IMR-90 (cell line): ENCODE data around the gene SPSB2. TPM values are rescaled to one million over a fixed set of nuclear protein-coding genes. Genes with fewer than 3 reads are reported as not detected.

Source experiments
- ATAC-seq: fragments of 200-7000 bp; cut with Tn5 transposase; 2 replicates; pipeline ENCODE4 v1.9.1; 2020; ENCODE audit warnings: low read depth, mild to moderate bottlenecking, moderate library complexity
- BruUV-seq: library from RNA; stranded (reverse); fragments of 400-500 nt; replicated peaks from 2 replicates; lab custom pipeline; 2021; lab: Mats Ljungman, UMichigan
- CTCF ChIA-PET: fragments of 300-600 bp; formaldehyde crosslinking; extraction: SDS; loops from one replicate; lab custom pipeline; 2021; ENCODE audit warnings: antibody characterized with exemption; lab: Yijun Ruan, JAX
- POLR2A ChIA-PET: fragments of 300-600 bp; sonication (Branson Sonifier 250); formaldehyde crosslinking; loops from one replicate; lab custom pipeline; 2022; ENCODE audit warnings: antibody characterized with exemption; ENCODE audit not compliant: unreplicated experiment; lab: Charles Lee
- DNase-seq: peaks from one replicate; pipeline ENCODE4 v3.0.0; 2013
- H2AFZ ChIP-seq: replicated peaks from 2 replicates; pipeline ENCODE3; 2013; ENCODE audit warnings: low read length, mild to moderate bottlenecking; ENCODE audit not compliant: poor library complexity
- H2AK5ac ChIP-seq: 2 replicates; pipeline ENCODE4 v1.6.1; 2013; ENCODE audit warnings: low read depth, low read length, inconsistent platforms
- H2AK9ac ChIP-seq: replicated peaks from 2 replicates; pipeline ENCODE3; 2013; ENCODE audit warnings: mild to moderate bottlenecking, low read depth, low read length, moderate library complexity; ENCODE audit not compliant: poor library complexity
- H2BK120ac ChIP-seq: 2 replicates; pipeline ENCODE4 v1.6.1; 2013; ENCODE audit warnings: low read depth, low read length, inconsistent platforms
- H2BK15ac ChIP-seq: 3 replicates; pipeline ENCODE4 v1.6.1; 2013; ENCODE audit warnings: low read depth, low read length, inconsistent platforms
- H2BK20ac ChIP-seq: 2 replicates; pipeline ENCODE4 v1.6.1; 2013; ENCODE audit warnings: low read depth, mild to moderate bottlenecking, inconsistent platforms, low read length, moderate library complexity
- H2BK5ac ChIP-seq: 2 replicates; pipeline ENCODE4 v1.6.1; 2013; ENCODE audit warnings: mild to moderate bottlenecking, low read depth, low read length, inconsistent platforms; ENCODE audit not compliant: poor library complexity, severe bottlenecking
- H3K14ac ChIP-seq: replicated peaks from 2 replicates; pipeline ENCODE4 v1.6.1; 2013; ENCODE audit warnings: low read depth, low read length, inconsistent platforms
- H3K18ac ChIP-seq: 2 replicates; pipeline ENCODE4 v1.6.1; 2013; ENCODE audit warnings: low read depth, low read length, control low read depth
- H3K23ac ChIP-seq: 2 replicates; pipeline ENCODE4 v1.6.1; 2013; ENCODE audit warnings: low read depth, low read length, inconsistent platforms
- H3K27ac ChIP-seq: 2 replicates; pipeline ENCODE4 v1.5.1; 2013; ENCODE audit warnings: mild to moderate bottlenecking, control low read depth, low read length; ENCODE audit not compliant: insufficient read depth
- H3K27me3 ChIP-seq: 2 replicates; pipeline ENCODE4 v1.6.1; 2013; ENCODE audit warnings: low read length; ENCODE audit not compliant: control insufficient read depth, insufficient read depth
- H3K36me3 ChIP-seq: 2 replicates; pipeline ENCODE4 v1.6.1; 2013; ENCODE audit warnings: low read length, mixed read lengths; ENCODE audit not compliant: control insufficient read depth, insufficient read depth
- H3K4ac ChIP-seq: 2 replicates; pipeline ENCODE4 v1.6.1; 2013; ENCODE audit warnings: low read depth, low read length, inconsistent platforms
- H3K4me1 ChIP-seq: 2 replicates; pipeline ENCODE4 v1.6.1; 2013; ENCODE audit warnings: low read length, mixed read lengths; ENCODE audit not compliant: control insufficient read depth, insufficient read depth
- H3K4me2 ChIP-seq: 2 replicates; pipeline ENCODE4 v1.6.1; 2013; ENCODE audit warnings: low read depth, mild to moderate bottlenecking, control low read depth, low read length, moderate library complexity
- H3K4me3 ChIP-seq: 2 replicates; pipeline ENCODE4 v1.5.1; 2013; ENCODE audit warnings: low read depth, mild to moderate bottlenecking, control low read depth, low read length, moderate library complexity; ENCODE audit not compliant: insufficient read depth
- H3K56ac ChIP-seq: 2 replicates; pipeline ENCODE4 v1.6.1; 2013; ENCODE audit warnings: low read length, inconsistent platforms; ENCODE audit not compliant: insufficient read depth; ENCODE audit errors: extremely low read depth
- H3K79me1 ChIP-seq, 2 experiments: 2 replicates each; pipeline ENCODE4 v1.6.1; 2013; ENCODE audit warnings: low read length in 2 of 2, inconsistent platforms in 1 of 2, low read depth in 1 of 2
- H3K9ac ChIP-seq: 2 replicates; pipeline ENCODE4 v1.6.1; 2013; ENCODE audit warnings: low read depth, low read length, control low read depth
- H3K9me1 ChIP-seq: 2 replicates; pipeline ENCODE4 v1.6.1; 2013; ENCODE audit warnings: low read length, inconsistent platforms; ENCODE audit not compliant: insufficient read depth
- H3K9me3 ChIP-seq: 2 replicates; pipeline ENCODE4 v1.6.1; 2013; ENCODE audit warnings: low read length; ENCODE audit not compliant: control insufficient read depth, insufficient read depth
- H4K20me1 ChIP-seq: 2 replicates; pipeline ENCODE4 v1.6.1; 2013; ENCODE audit warnings: low read length, inconsistent platforms; ENCODE audit not compliant: insufficient read depth
- H4K5ac ChIP-seq: 2 replicates; pipeline ENCODE4 v1.6.1; 2013; ENCODE audit warnings: mild to moderate bottlenecking, low read depth, low read length, control low read depth
- H4K8ac ChIP-seq, 2 experiments: 2 replicates each; pipeline ENCODE4 v1.6.1; 2013; ENCODE audit warnings: low read depth in 2 of 2, low read length in 2 of 2, control low read depth in 1 of 2, inconsistent platforms in 1 of 2
- H4K91ac ChIP-seq: 2 replicates; pipeline ENCODE4 v1.6.1; 2013; ENCODE audit warnings: low read depth, low read length, inconsistent platforms; ENCODE audit not compliant: insufficient read depth
- BHLHE40 ChIP-seq: fragments of 150-350 bp; IDR thresholded peaks from 2 replicates; pipeline ENCODE4 v1.6.1; 2016; ENCODE audit warnings: mild to moderate bottlenecking, low read depth, low read length
- CEBPB ChIP-seq: IDR thresholded peaks from 2 replicates; pipeline ENCODE4 v1.6.1; 2012; ENCODE audit warnings: low read depth, low read length, improper control_type of control experiment
- CHD1 ChIP-seq: IDR thresholded peaks from 2 replicates; pipeline ENCODE4 v1.6.1; 2012; ENCODE audit warnings: low read depth, low read length, improper control_type of control experiment
- FOS ChIP-seq: fragments of 150-350 bp; IDR thresholded peaks from 2 replicates; pipeline ENCODE4 v1.6.1; 2016; ENCODE audit warnings: low read depth, low read length
- MAZ ChIP-seq: IDR thresholded peaks from 2 replicates; pipeline ENCODE4 v1.6.1; 2012; ENCODE audit warnings: low read depth, mild to moderate bottlenecking, low read length, improper control_type of control experiment, moderate library complexity, borderline replicate concordance
- MXI1 ChIP-seq: IDR thresholded peaks from 2 replicates; pipeline ENCODE4 v1.6.1; 2012; ENCODE audit warnings: low read depth, mild to moderate bottlenecking, low read length, moderate library complexity, borderline replicate concordance
- POLR2A ChIP-seq: IDR thresholded peaks from 2 replicates; pipeline ENCODE4 v1.6.1; 2012; ENCODE audit warnings: mild to moderate bottlenecking, low read depth, low read length
- RAD21 ChIP-seq: IDR thresholded peaks from 2 replicates; pipeline ENCODE4 v1.6.1; 2012; ENCODE audit warnings: low read length, improper control_type of control experiment
- RCOR1 ChIP-seq: IDR thresholded peaks from 2 replicates; pipeline ENCODE4 v1.6.1; 2012; ENCODE audit warnings: mild to moderate bottlenecking, low read length, improper control_type of control experiment; ENCODE audit not compliant: insufficient replicate concordance
- RFX5 ChIP-seq: IDR thresholded peaks from 2 replicates; pipeline ENCODE4 v1.8.0; 2012; ENCODE audit warnings: low read depth, mild to moderate bottlenecking, low read length, moderate library complexity
- SMC3 ChIP-seq: fragments of 150-350 bp; IDR thresholded peaks from 2 replicates; pipeline ENCODE4 v1.6.1; 2016; ENCODE audit warnings: low read depth, mild to moderate bottlenecking, antibody characterized with exemption, low read length, moderate library complexity
- USF2 ChIP-seq: fragments of 150-350 bp; IDR thresholded peaks from 2 replicates; pipeline ENCODE4 v1.6.1; 2017; ENCODE audit warnings: mild to moderate bottlenecking, antibody characterized with exemption, low read length, low read depth
- WGBS, 2 experiments: methylation state at CpG; one replicate each; pipeline versions ENCODE4 v1.1.5 to v1.1.7; 2013; ENCODE audit warnings: missing lambda C conversion rate in 2 of 2; ENCODE audit not compliant: insufficient read length in 1 of 2; ENCODE audit errors: extremely low coverage in 2 of 2; 5-methylcytosine and 5-hydroxymethylcytosine counted together
- dilution Hi-C: fragments of 300-500 bp; cut with HindIII; formaldehyde crosslinking; loops from one replicate; pipeline ENCODE4 v1.14.3; 2018; ENCODE audit warnings: low sequenced_read_pairs; ENCODE audit not compliant: unreplicated experiment
- in situ Hi-C: fragments of 300-500 bp; cut with MboI; formaldehyde crosslinking; loops from 3 replicates; pipeline ENCODE4 v1.14.3; 2019; ENCODE audit warnings: low sequenced_read_pairs, inconsistent platforms, mixed read lengths
- intact Hi-C: fragments of 100-400 bp; cut with micrococcal nuclease; formaldehyde crosslinking; loops from 2 replicates; pipeline ENCODE4 v1.10.0; 2022
- polyA plus RNA-seq, 3 experiments: library from polyadenylated mRNA; depleted of rRNA; stranded (reverse); fragments of >200 nt; gene quantifications; 2 replicates each; pipeline ENCODE4 v1.2.3, GENCODE V29; 2012; ENCODE audit warnings: low replicate concordance in 1 of 3
- total RNA-seq: library from RNA; depleted of rRNA; stranded (reverse); fragments of >200 nt; gene quantifications from 2 replicates; pipeline ENCODE4 v1.2.3, GENCODE V29; 2012

The SPSB2 gene
- total and polyA plus RNA-seq, 2 of the 4 experiments (the other 2 are of a cell fraction): 1.3 to 4.1 TPM

DNA sequence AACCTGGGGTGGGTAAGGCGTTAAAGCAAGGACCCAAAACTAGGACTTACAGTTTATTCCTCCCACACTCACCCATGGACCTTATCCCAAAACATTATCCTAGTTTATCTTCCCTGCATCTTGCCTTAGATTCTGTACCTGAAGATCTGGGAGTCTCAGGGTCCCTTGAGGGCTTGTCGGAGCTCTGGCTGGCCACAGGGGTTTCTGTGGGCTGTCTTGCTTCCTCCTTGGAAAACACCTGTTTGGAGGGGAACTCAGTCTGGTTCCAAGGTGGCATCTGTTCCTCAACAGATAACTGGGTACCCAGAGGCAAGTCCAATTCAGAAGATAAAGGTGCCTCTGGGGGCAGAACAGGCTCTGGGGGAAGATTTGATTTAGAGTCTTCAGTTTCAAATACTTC lies 23.7 kb downstream of the SPSB2 start:
- CTCF ChIA-PET: no interaction called here
- Histone ChIP-seq H3K9me1 (no peaks in the 10 kb centered on the region), H4K20me1 (peaks cover 12% of the 10 kb centered on the region), H3K79me1 (peaks cover 17 to 38% of the 10 kb centered on the region in 2 experiments), H3K4me2 (no peak overlapping the region), H3K9ac (no peak overlapping the region), H3K4me1 (peaks cover 5% of the 10 kb centered on the region), H2BK120ac (no peak overlapping the region), H2AK9ac (no peak overlapping the region), H2AK5ac (no peak overlapping the region), H3K4ac (no peak overlapping the region), H3K4me3 (no peak overlapping the region), H2BK5ac (no peak overlapping the region), H3K27me3 (no peaks in the 10 kb centered on the region), H3K23ac (no peak overlapping the region), H3K56ac (no peak overlapping the region), H2BK15ac (no peak overlapping the region), H4K91ac (no peak overlapping the region), H3K14ac (no peak overlapping the region), H3K36me3 (peaks cover 38% of the 10 kb centered on the region), H4K5ac (no peak overlapping the region), H2BK20ac (no peak overlapping the region), H3K18ac (no peak overlapping the region), H3K9me3 (no peaks in the 10 kb centered on the region), H3K27ac (no peak overlapping the region), H4K8ac (no peak overlapping the region), H2AFZ (no peak overlapping the region)
- ATAC-seq (no peak), DNase-seq (no peak)
- dilution Hi-C loops (no loop called here), intact Hi-C loops (no loop called here), in situ Hi-C loops (no loop called here)
- TF ChIP-seq BHLHE40: no peak
- TF ChIP-seq CEBPB: no peak
- TF ChIP-seq POLR2A: no peak
- TF ChIP-seq RCOR1: no peak
- TF ChIP-seq RFX5: no peak
- no peak for TF ChIP-seq RAD21
- TF ChIP-seq SMC3: no peak
- TF ChIP-seq MAZ: no peak
- TF ChIP-seq CHD1: no peak
- no peak for TF ChIP-seq FOS
- TF ChIP-seq MXI1: no peak
- no peak for TF ChIP-seq USF2
- POLR2A ChIA-PET: no interaction called here
- no CpG with 5 or more reads among the region's 2 CpGs for WGBS, 2 experiments
- no TSS peak for BruUV-seq
